Measurements from ENCODE around the gene PLS3.
A peak's percentile ranks its signal among the peaks of the same experiment; 100 is the strongest.
"Not testable (repeated sequence)": the region's sequence is repeated elsewhere in the genome, so short reads cannot be mapped to it uniquely, and the experiment has no call there.

PLS3 gene

GRCh38 chrX:115533485-115533884 lies 27.5 kb upstream of the PLS3 start:
- no peak for TF ChIP-seq CTCF (conservative IDR thresholded peaks at IDR 0.05; ENCODE audit: control insufficient read depth, insufficient read depth, low read depth, low read length)
- H3K4me3 ChIP-seq (ENCODE audit: control insufficient read depth, low read depth, low read length) = no peak overlapping the region
- DNase-seq (ENCODE audit: low read depth) = peak; percentile 39

GRCh38 chrX:115534383-115534782 lies 26.6 kb upstream of the PLS3 start:
- no peak for DNase-seq (ENCODE audit: low read depth)
- no peak for TF ChIP-seq CTCF (conservative IDR thresholded peaks at IDR 0.05; ENCODE audit: control insufficient read depth, insufficient read depth, low read depth, low read length)
- H3K4me3 ChIP-seq (ENCODE audit: control insufficient read depth, low read depth, low read length) = no peak overlapping the region

GRCh38 chrX:115535421-115535820 lies 25.6 kb upstream of the PLS3 start:
- DNase-seq (ENCODE audit: low read depth) = no peak
- no peak for TF ChIP-seq CTCF (conservative IDR thresholded peaks at IDR 0.05; ENCODE audit: control insufficient read depth, insufficient read depth, low read depth, low read length)

GRCh38 chrX:115535844-115536243 lies 25.1 kb upstream of the PLS3 start:
- TF ChIP-seq CTCF (conservative IDR thresholded peaks at IDR 0.05; ENCODE audit: control insufficient read depth, insufficient read depth, low read depth, low read length) = no peak
- no peak overlapping the region for H3K4me3 ChIP-seq (ENCODE audit: control insufficient read depth, low read depth, low read length)
- DNase-seq (ENCODE audit: low read depth) = no peak

More at GRCh38 chrX:115535421-115535820, 25.6 kb upstream of the PLS3 start:
- H3K4me3 ChIP-seq (ENCODE audit: control insufficient read depth, low read depth, low read length) = no peak overlapping the region

- no peak for DNase-seq (ENCODE audit: low read depth)
- TF ChIP-seq CTCF (conservative IDR thresholded peaks at IDR 0.05; ENCODE audit: control insufficient read depth, insufficient read depth, low read depth, low read length) = no peak
- no peak overlapping the region for H3K4me3 ChIP-seq (ENCODE audit: control insufficient read depth, low read depth, low read length)
These were observed 21.1 kb upstream of the PLS3 start for GRCh38 chrX:115539841-115540240.

- DNase-seq (ENCODE audit: low read depth); H3K4me3 ChIP-seq (ENCODE audit: control insufficient read depth, low read depth, low read length): not testable (repeated sequence)
These were observed 19.9 kb upstream of the PLS3 start for GRCh38 chrX:115541045-115541444.

GRCh38 chrX:115547448-115547847 lies 13.5 kb upstream of the PLS3 start:
- no peak for DNase-seq (ENCODE audit: low read depth)
- H3K4me3 ChIP-seq (ENCODE audit: control insufficient read depth, low read depth, low read length) = no peak overlapping the region
- TF ChIP-seq CTCF (conservative IDR thresholded peaks at IDR 0.05; ENCODE audit: control insufficient read depth, insufficient read depth, low read depth, low read length) = peak; percentile 11

Measured in fibroblast of mammary gland (primary cell).